Coronary artery (tissue), 2 donors: Measurements from ENCODE around the gene MET.

ENCODE experiments used
- DNase-seq: peaks from one replicate; pipeline ENCODE4 v3.0.0-alpha.2; 2017; ENCODE audit warnings: low spot score
- H3K27ac ChIP-seq, 2 donors: fragments of 200-600 bp; sonication (generic); one replicate each; pipeline ENCODE4 v1.5.1; 2016 to 2019
- H3K4me3 ChIP-seq: fragments of 200-600 bp; sonication (generic); 2 replicates; pipeline ENCODE4 v1.5.1; 2016; ENCODE audit warnings: mild to moderate bottlenecking, moderate library complexity
- CTCF ChIP-seq: fragments of 200-600 bp; sonication (generic); IDR thresholded peaks from one replicate; pipeline ENCODE4 v1.5.1; 2019; ENCODE audit warnings: antibody characterized with exemption

The MET gene

GRCh38 chr7:116777651-116778281, 105.8 kb downstream of the MET start:
- peak overlapping the region in 1 of 2 donors; percentile 39 for H3K27ac ChIP-seq
- H3K4me3 ChIP-seq, result no peak overlapping the region
- no peak for TF ChIP-seq CTCF
- DNase-seq, result no peak

- Histone ChIP-seq H3K4me3 (no peak overlapping the region), H3K27ac (no peak overlapping the region)
- no peak for DNase-seq
- no peak for TF ChIP-seq CTCF
Measured at GRCh38 chr7:116779216-116779615, 107.2 kb downstream of the MET start.

DNA sequence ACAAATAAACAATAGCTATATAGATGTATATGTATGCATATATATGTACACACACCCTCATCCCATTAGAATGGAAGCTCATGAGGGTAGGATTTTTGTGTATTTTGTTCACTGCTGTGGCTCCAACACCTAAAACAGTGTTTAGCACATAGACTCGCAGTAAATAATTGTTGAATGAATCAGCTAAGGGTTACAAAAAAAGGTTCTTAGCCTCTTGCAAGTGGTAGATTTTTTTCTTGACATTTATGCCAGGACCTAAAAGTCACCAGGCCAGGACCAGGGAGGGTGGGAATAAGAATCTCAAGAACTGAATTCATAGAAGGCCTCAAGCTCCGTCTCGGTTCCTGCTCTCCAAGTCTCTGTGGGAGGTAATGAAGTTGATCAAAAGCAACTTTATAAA, 107.9 kb downstream of the MET start:
- DNase-seq, result no peak
- no peak overlapping the region for H3K27ac ChIP-seq
- no peak for TF ChIP-seq CTCF
- H3K4me3 ChIP-seq, result no peak overlapping the region

DNA sequence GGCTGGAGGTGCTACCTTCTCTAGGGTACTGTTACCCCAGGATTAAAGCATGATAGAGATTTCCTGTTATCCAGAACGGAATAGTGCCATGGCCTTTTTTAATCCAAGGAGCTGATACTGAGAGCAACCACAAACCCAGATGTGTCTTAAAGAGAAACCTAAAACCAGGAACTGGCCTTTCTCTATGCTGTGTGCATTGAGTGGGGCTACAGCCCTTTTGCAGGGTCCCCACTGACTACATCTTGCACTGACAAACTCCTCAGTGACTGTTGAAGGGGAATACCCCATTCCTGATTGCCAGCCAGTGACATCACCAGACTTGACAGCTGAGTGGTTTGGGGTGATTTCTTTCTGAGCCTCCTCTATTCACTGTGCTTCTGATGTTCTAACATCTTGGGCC, 108.5 kb downstream of the MET start:
- DNase-seq, result no peak
- Histone ChIP-seq H3K27ac (peak overlapping the region in 1 of 2 donors; percentile 1), H3K4me3 (no peak overlapping the region)
- TF ChIP-seq CTCF, result no peak

DNA sequence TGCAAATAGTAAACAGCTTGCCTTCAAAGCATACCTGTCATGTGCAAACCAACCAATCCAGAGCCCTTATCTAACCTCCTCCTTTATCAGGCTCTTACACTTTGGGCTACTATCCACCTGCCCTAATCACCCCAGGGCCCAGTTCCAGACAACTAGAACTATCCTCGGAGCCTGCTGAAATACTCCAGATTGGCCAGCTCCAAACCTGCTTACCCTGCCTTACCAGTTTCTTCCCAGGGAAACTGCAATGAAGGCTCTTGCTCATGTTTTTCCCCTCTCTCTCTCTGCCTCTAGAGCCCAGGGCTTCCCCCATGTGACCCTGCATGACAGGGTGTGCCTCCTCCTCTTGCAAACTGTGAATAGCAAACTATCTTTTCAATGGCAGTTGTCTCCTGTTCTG, 109.0 kb downstream of the MET start:
- Histone ChIP-seq H3K27ac (peak overlapping the region in 1 of 2 donors; percentile 1), H3K4me3 (no peak overlapping the region)
- DNase-seq, result no peak
- no peak for TF ChIP-seq CTCF

DNA sequence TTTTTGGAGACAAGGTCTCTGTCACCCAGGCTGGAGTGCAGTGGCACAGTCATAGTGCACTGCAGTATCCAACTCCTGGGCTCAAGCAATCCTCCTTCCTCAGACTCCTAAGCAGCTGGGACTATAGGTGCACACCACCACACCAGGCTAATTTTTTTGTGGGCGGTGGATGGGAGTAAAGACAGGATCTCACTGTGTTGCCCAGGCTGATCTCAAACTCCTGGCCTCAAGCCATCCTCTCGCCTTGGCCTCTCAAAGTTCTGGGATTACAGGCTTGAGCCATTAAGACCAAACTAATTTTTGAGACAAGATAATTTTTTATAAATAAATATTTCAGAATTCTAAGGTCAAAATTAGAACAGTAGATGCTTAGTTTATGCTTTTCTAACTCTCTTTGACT, 109.6 kb downstream of the MET start:
- Histone ChIP-seq H3K4me3 (no peak overlapping the region), H3K27ac (no peak overlapping the region)
- no peak for TF ChIP-seq CTCF
- DNase-seq, result no peak

GRCh38 chr7:116782177-116782711, 110.2 kb downstream of the MET start:
- DNase-seq, result no peak
- Histone ChIP-seq H3K4me3 (no peak overlapping the region), H3K27ac (no peak overlapping the region)
- TF ChIP-seq CTCF, result no peak
